Measurements from ENCODE around the gene SNED1.

The SNED1 gene

GRCh38 chr2:241110607-241111439 is 112.4 kb downstream of the SNED1 start:
- ChIA-PET CTCF (interaction anchor here (1.0 kb wide), 1 partner anchor 196 kb away, joined by 3 read pairs; no protein-coding TSS in a partner anchor), POLR2A (no interaction called here)
- no peak for TF ChIP-seq CTCF (IDR thresholded peaks at IDR 0.05; ENCODE audit: insufficient read depth, low read length, missing control alignments)
- no peak overlapping the region for H3K4me3 ChIP-seq (ENCODE audit: low read depth, low read length)
- no peak for DNase-seq (ENCODE audit: low read depth, low spot score)

GRCh38 chr2:241111440-241111805 is 113.0 kb downstream of the SNED1 start:
- POLR2A ChIA-PET: no interaction called here
- H3K4me3 ChIP-seq (ENCODE audit: low read depth, low read length): no peak overlapping the region
- CTCF ChIA-PET: no interaction called here
- no peak for DNase-seq (ENCODE audit: low read depth, low spot score)
- TF ChIP-seq CTCF (IDR thresholded peaks at IDR 0.05; ENCODE audit: insufficient read depth, low read length, missing control alignments): no peak

GRCh38 chr2:241112046-241112445 is 113.6 kb downstream of the SNED1 start:
- TF ChIP-seq CTCF (IDR thresholded peaks at IDR 0.05; ENCODE audit: insufficient read depth, low read length, missing control alignments): no peak
- DNase-seq (ENCODE audit: low read depth, low spot score): no peak
- POLR2A ChIA-PET: no interaction called here
- no peak overlapping the region for H3K4me3 ChIP-seq (ENCODE audit: low read depth, low read length)
- CTCF ChIA-PET: no interaction called here

GRCh38 chr2:241112592-241112991 is 114.2 kb downstream of the SNED1 start:
- H3K4me3 ChIP-seq (ENCODE audit: low read depth, low read length): no peak overlapping the region
- ChIA-PET CTCF (no interaction called here), POLR2A (no interaction called here)

GRCh38 chr2:241114836-241115235 is 116.4 kb downstream of the SNED1 start:
- ChIA-PET CTCF (interaction anchor here (0.9 kb wide), 1 partner anchor 37 kb away, joined by 3 read pairs; no protein-coding TSS in a partner anchor), POLR2A (no interaction called here)
- no peak for TF ChIP-seq CTCF (IDR thresholded peaks at IDR 0.05; ENCODE audit: insufficient read depth, low read length, missing control alignments)
- H3K4me3 ChIP-seq (ENCODE audit: low read depth, low read length): no peak overlapping the region
- DNase-seq (ENCODE audit: low read depth, low spot score): no peak

More at GRCh38 chr2:241112592-241112991, 114.2 kb downstream of the SNED1 start:
- TF ChIP-seq CTCF (IDR thresholded peaks at IDR 0.05; ENCODE audit: insufficient read depth, low read length, missing control alignments): no peak
- no peak for DNase-seq (ENCODE audit: low read depth, low spot score)

- no peak overlapping the region for H3K4me3 ChIP-seq (ENCODE audit: low read depth, low read length)
- TF ChIP-seq CTCF (IDR thresholded peaks at IDR 0.05; ENCODE audit: insufficient read depth, low read length, missing control alignments): no peak
- CTCF ChIA-PET: interaction anchor here (0.9 kb wide), 1 partner anchor 37 kb away, joined by 3 read pairs; no protein-coding TSS in a partner anchor
- POLR2A ChIA-PET: no interaction called here
- DNase-seq (ENCODE audit: low read depth, low spot score): no peak
Observed at GRCh38 chr2:241115361-241115760, 116.9 kb downstream of the SNED1 start.
